ENCODE data around the gene LMAN1. TPM values are rescaled to one million over a fixed set of nuclear protein-coding genes. Genes with fewer than 3 reads are reported as not detected.

Gene LMAN1
- total and polyA plus RNA-seq, 2 of the 13 experiments (the other 11 are each of a cell fraction or from before 2014, with no cell fraction given) = 127 to 131 TPM

DNA sequence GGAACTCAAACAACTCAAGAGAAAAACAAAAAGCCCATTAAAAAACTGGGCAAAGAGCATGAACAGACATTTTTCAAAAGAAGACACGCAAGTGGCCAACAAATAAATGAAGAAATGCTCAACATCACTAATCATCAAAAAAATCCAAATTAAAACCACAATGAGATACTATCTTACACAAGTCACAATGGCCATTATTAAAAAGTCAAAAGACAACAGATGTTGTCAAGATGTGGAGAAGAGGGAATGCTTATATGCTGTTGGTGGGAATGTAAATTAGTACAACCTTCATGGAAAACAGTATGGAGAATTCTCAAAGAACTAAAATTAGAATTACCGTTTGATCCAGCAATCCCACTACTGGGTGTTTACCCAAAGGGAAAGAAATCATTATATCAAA, 15.1 kb downstream of the LMAN1 start:
- Histone ChIP-seq H3K4me3 (replicated peaks in 1 of 3; ENCODE audit: insufficient read depth in 1 of 3, low read depth in 2 of 3, low read length in 3 of 3) (no peak overlapping the region), H3K27ac (ENCODE audit: extremely low read length, insufficient read depth, low read length) (no peak overlapping the region), H4K20me1 (ENCODE audit: insufficient read depth, low read length) (peaks cover 32% of the 10 kb centered on the region), H3K4me2 (ENCODE audit: low read depth, low read length) (no peak overlapping the region), H3K9ac (ENCODE audit: insufficient read depth, low read depth, low read length) (no peak overlapping the region), H3K79me2 (ENCODE audit: insufficient read depth, low read length) (peaks cover 59% of the 10 kb centered on the region), H3K36me3 (replicated peaks in 1 of 2; ENCODE audit: control insufficient read depth in 1 of 2, insufficient read depth in 2 of 2, low read length in 2 of 2) (peaks cover 20 to 78% of the 10 kb centered on the region in 2 experiments), H2AFZ (ENCODE audit: low read length) (no peak overlapping the region), H3K9me3 (ENCODE audit: low read length) (no peaks in the 10 kb centered on the region), H3K4me1 (ENCODE audit: insufficient read depth, low read length) (peaks cover 34% of the 10 kb centered on the region), H3K27me3 (ENCODE audit: control insufficient read depth in 1 of 2, insufficient read depth in 2 of 2, low read length in 2 of 2) (no peaks in the 10 kb centered on the region)
- FAIRE-seq (no peak), DNase-seq (ENCODE audit: low spot score) (no peak), ATAC-seq (no peak)
- intact Hi-C loops (cut with micrococcal nuclease; ENCODE audit: unreplicated experiment) (no loop called here), in situ Hi-C loops (cut with HindIII; ENCODE audit: extremely low pct_ligation_motif_present, low pct_unique_long_range_greater_than_20kb) (no loop called here)
- BruUV-seq (replicated peaks) = no TSS peak
- 96% methylated on average over 2 of the region's 2 CpGs for WGBS (ENCODE audit: low lambda C conversion rate)
- TF ChIP-seq PRMT3 (CRISPR knock-in tag; IDR thresholded peaks at IDR 0.05; ENCODE audit: borderline replicate concordance, low read depth) = no peak
- TF ChIP-seq EEA1 (CRISPR knock-in tag; IDR thresholded peaks at IDR 0.05; ENCODE audit: borderline replicate concordance) = no peak
- no peak for TF ChIP-seq ZNF883 (CRISPR knock-in tag; IDR thresholded peaks at IDR 0.05; ENCODE audit: not compliant biosample characterization)
- TF ChIP-seq, protein P1, sequence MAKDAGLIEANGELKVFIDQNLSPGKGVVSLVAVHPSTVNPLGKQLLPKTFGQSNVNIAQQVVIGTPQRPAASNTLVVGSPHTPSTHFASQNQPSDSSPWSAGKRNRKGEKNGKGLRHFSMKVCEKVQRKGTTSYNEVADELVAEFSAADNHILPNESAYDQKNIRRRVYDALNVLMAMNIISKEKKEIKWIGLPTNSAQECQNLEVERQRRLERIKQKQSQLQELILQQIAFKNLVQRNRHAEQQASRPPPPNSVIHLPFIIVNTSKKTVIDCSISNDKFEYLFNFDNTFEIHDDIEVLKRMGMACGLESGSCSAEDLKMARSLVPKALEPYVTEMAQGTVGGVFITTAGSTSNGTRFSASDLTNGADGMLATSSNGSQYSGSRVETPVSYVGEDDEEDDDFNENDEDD (CRISPR knock-in tag; IDR thresholded peaks at IDR 0.05; ENCODE audit: borderline replicate concordance) = no peak
- TF ChIP-seq, protein P2, sequence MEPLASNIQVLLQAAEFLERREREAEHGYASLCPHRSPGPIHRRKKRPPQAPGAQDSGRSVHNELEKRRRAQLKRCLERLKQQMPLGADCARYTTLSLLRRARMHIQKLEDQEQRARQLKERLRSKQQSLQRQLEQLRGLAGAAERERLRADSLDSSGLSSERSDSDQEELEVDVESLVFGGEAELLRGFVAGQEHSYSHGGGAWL (CRISPR knock-in tag; IDR thresholded peaks at IDR 0.05) = no peak
- TF ChIP-seq ZNF678 (CRISPR knock-in tag; IDR thresholded peaks at IDR 0.05) = no peak
- TF ChIP-seq GATA4 (IDR thresholded peaks at IDR 0.05; ENCODE audit: borderline replicate concordance, low read depth) = no peak
- TF ChIP-seq, protein P3, sequence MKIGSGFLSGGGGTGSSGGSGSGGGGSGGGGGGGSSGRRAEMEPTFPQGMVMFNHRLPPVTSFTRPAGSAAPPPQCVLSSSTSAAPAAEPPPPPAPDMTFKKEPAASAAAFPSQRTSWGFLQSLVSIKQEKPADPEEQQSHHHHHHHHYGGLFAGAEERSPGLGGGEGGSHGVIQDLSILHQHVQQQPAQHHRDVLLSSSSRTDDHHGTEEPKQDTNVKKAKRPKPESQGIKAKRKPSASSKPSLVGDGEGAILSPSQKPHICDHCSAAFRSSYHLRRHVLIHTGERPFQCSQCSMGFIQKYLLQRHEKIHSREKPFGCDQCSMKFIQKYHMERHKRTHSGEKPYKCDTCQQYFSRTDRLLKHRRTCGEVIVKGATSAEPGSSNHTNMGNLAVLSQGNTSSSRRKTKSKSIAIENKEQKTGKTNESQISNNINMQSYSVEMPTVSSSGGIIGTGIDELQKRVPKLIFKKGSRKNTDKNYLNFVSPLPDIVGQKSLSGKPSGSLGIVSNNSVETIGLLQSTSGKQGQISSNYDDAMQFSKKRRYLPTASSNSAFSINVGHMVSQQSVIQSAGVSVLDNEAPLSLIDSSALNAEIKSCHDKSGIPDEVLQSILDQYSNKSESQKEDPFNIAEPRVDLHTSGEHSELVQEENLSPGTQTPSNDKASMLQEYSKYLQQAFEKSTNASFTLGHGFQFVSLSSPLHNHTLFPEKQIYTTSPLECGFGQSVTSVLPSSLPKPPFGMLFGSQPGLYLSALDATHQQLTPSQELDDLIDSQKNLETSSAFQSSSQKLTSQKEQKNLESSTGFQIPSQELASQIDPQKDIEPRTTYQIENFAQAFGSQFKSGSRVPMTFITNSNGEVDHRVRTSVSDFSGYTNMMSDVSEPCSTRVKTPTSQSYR (CRISPR knock-in tag; IDR thresholded peaks at IDR 0.05; ENCODE audit: borderline replicate concordance) = no peak
- TF ChIP-seq ZNF367 (CRISPR knock-in tag; IDR thresholded peaks at IDR 0.05; ENCODE audit: borderline replicate concordance) = no peak
- TF ChIP-seq, protein P4, sequence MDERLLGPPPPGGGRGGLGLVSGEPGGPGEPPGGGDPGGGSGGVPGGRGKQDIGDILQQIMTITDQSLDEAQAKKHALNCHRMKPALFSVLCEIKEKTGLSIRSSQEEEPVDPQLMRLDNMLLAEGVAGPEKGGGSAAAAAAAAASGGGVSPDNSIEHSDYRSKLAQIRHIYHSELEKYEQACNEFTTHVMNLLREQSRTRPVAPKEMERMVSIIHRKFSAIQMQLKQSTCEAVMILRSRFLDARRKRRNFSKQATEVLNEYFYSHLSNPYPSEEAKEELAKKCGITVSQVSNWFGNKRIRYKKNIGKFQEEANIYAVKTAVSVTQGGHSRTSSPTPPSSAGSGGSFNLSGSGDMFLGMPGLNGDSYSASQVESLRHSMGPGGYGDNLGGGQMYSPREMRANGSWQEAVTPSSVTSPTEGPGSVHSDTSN (CRISPR knock-in tag; IDR thresholded peaks at IDR 0.05) = no peak
- TF ChIP-seq KAT7 (CRISPR knock-in tag; IDR thresholded peaks at IDR 0.05; ENCODE audit: borderline replicate concordance) = no peak
- POLR2A ChIA-PET = no interaction called here
- CTCF ChIA-PET (ENCODE audit: low intra/inter-chr PET ratio, low total read pairs) = no interaction called here
